HG03025 (cell line): ENCODE measurements around the gene ZNF462.

ENCODE experiments used
- ATAC-seq: cut with Tn5 transposase; IDR thresholded peaks from one replicate; pipeline ENCODE4 v1.9.1; 2021; ENCODE audit warnings: mild to moderate bottlenecking, moderate library complexity; ENCODE audit not compliant: unreplicated experiment, low FRiP score

Gene ZNF462

DNA sequence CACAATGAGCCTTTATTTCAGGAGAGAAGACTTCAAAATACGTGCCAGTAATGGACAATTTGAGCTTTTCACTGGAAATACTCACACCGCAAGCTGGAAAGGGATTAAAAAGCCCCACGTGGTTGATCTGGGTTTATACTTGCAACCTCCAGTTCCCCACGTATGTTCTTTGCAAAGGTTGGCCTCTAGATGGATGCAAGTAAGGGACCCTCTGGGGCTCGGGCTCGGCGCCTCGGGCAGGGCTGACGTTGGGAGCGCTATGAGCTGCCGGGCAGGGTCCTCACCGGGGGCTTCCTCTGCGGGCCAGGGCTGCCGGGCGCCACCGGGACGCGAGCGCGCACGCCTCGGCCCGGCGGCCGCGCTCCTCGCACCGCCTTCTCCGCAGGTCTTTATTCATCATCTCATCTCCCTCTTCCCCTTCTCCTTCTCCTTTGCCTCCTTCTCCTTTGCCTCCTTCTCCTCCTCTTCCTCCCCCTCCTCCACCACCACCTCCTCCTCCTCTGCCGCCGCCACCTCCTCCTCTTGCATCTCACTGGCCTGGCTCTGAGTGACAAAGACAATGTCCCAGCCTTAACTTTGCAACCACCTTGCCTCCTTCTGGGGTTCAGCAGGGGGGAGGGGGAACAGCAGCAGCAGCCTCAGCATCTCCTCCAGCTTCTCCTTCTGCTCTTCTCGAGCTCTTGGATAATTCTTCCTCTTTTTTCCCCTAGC lies 701 bp upstream of the ZNF462 start:
- no peak for ATAC-seq

DNA sequence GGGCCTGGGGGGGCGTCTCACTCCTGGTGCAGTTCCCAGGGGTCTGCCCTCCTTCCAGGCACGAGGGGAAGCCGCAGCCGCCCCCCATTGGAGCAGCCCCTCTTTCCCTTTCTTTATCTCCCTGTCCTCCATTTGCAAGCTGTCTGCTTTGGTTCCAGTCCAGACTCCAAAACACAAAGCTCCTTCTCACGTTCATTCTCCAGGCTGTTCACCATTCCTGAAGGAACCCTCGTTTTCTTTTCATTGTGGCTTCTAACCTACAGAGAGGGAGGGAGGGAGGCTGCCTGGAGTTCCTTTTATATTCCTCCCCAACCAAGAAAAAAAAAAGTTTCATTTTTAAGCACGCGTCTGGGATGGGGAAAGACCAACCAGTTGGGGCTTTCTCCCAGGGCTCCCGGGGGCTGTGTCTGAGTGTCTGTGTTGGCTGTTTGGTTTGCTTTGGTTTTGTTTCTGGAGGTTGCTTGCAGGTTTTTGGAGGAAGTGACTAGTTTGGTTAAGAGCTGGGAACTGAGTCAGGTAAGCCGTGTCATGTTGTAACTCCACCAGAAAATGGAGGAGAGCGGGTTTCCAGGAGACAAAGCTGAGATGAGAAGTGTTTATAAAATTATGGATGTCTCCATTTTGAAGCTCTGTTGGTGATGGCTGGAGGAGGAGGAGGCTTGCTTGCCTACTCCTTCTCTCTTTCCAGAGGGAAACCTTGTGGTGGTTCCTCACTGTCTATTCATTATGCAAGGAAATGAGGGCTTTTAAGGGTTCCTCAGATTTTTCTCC lies 1.6 kb downstream of the ZNF462 start:
- no peak for ATAC-seq

GRCh38 chr9:106866243-106866642 lies 3.3 kb downstream of the ZNF462 start:
- ATAC-seq: no peak

DNA sequence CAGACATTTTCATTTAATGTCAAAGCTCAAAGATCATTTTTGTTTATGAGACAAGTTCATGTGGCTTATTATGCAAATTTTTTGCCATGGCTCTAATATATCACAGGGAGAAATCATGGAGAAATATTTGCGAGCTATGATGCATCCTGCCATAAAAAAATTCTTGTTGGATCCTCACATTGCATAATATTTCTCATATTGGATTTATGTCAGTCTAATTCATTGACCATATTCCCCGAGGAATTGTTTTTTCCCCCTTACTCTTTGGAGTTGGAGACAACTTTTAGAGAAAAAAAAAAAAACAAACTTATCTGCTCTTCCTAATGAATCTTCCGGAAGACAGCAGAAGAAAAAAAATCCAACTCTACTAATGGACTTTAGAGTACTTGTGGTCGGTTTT lies 4.3 kb downstream of the ZNF462 start:
- ATAC-seq: no peak

- no peak for ATAC-seq
These were observed 5.1 kb downstream of the ZNF462 start for GRCh38 chr9:106868087-106868486.

DNA sequence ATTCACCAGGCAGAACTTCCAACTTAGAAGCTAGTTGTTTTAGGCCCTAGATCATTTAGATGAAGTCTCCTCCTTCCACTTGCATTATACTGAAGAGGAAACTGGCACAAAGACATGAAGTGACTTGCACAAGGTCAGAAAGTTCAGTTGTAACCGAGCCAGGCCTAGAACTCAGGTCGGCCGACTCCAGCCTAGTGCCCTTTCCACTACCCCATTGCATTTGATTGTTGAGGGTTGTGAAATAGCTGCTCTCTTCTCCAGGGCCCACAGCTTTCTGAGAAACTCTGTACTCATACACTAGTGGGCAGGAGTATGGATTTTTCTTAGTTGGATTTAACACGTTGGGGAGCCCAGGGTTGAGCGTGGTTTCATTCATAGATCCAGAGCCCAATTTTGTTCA lies 5.6 kb downstream of the ZNF462 start:
- ATAC-seq: no peak

DNA sequence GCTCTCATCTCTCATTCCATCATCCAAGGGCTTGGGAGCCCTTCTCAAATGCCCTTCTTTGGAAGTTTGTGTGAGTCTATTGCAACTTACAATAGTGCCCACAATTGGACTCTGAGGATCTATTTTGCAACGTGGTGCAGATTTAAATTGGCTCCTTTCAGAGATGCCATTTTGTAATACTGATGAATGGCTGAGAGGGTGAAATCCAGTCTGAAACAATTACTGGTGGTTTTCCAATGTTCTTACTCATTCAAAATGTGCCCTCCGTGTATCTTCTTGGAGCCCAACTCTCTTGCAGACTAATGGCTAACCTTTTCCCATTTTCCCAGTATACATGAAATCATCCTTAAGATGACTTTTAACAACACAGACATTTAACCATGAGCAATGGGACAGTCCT lies 6.1 kb downstream of the ZNF462 start:
- ATAC-seq: no peak

DNA sequence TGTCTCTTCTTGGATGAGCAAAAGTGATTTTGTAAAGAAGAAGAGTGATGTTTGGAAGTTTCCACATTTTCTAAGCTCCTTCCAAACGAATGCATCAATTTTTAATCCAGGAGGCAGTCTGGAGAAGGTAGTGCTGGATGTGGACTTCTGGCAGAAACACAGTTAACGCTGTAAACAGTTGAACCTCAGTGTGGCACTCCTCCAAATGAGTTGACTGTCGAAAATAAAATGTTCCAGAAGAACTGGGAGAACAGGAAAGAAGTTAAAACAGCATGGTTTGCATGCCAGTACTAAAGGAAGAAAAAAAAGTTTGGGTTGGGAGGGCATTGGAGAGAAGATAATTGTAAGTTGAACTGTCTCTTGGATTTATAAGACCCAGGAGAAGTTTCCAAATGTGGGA lies 6.5 kb downstream of the ZNF462 start:
- ATAC-seq: no peak

- ATAC-seq: no peak
These were observed 9.7 kb downstream of the ZNF462 start for GRCh38 chr9:106872641-106873040.

GRCh38 chr9:106874031-106874430 lies 11.1 kb downstream of the ZNF462 start:
- ATAC-seq: no peak

DNA sequence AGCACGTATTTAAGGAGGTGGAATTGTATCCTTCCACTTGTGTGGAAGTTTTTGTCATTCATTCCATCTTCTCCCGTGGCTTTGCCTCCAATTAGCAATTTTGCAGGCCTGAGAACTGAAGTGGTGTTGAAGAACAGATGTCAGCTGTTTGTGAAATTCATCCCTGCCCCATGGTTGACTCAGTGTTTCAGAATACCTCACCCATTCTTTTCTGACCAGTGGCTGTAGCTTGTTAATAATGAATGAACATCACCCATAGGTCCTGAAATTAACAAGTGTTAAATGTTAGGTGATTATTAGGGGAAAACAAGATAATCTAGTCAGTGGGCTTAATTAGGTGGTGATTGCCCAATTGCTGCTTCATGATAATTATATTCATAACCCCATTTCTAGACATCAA lies 11.7 kb downstream of the ZNF462 start:
- no peak for ATAC-seq

DNA sequence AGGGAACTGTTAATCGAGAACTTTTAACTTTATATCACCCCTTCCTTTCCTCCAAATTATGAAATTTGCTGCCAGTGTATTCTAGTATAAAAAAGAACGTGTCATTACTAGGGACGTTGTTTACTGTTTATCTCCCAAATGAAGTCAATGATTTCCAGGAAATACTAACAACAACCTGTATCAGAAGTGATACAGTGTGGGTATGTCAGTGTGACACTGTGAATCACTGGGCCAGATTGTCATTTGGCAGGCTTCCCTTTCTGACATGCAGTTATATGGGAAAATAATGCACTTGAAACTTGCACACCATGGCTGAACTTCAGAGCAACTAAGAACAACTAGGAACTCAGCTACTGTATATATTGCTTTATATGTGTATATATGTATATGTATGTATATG lies 12.6 kb downstream of the ZNF462 start:
- ATAC-seq: no peak

GRCh38 chr9:106877345-106877744 lies 14.4 kb downstream of the ZNF462 start:
- no peak for ATAC-seq

GRCh38 chr9:106878081-106878837 lies 15.3 kb downstream of the ZNF462 start:
- no peak for ATAC-seq

- no peak for ATAC-seq
These were observed 16.0 kb downstream of the ZNF462 start for GRCh38 chr9:106878934-106879333.

DNA sequence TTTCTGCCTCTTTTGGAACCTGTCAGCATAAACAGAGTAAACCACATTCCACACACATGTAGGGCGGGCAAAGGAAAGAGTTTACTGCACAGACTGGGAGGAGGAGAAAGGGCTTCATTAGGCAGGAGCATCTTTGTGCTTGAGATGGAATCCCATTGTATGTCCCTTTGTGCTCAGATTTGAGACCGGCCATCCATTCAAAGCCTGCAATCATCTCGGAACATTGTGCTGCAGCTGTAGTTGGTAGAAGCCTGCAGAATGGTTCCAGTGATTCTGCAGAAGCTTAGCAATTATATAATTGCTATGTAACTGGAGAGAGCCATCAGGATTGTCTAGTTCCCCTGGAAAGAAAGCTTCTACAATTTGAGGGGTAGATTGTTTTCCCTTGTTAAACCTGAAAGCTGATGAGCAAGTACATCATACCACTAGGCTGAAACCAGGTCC lies 16.5 kb downstream of the ZNF462 start:
- no peak for ATAC-seq

GRCh38 chr9:106880081-106880480 lies 17.1 kb downstream of the ZNF462 start:
- no peak for ATAC-seq

- ATAC-seq: no peak
These were observed 17.9 kb downstream of the ZNF462 start for GRCh38 chr9:106880863-106881262.

DNA sequence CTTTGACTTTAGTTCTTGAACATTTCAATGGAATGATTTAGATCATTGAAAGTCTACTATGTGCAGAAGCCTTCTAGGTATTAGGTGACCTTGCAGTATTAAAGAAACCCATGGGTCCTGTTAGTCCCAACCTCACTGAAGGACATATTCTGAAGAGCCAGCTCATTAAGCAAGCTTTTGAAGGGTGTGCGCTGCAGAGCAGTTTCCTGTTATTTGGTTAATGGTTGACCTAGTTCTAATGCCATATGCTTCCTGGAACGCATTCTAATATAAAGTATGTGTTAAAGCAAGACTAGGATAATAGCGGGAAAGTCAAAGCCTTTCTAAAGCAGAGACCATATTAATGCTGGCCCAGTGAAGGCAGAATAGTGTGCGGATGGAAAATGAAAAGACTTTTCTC lies 20.1 kb downstream of the ZNF462 start:
- no peak for ATAC-seq

- no peak for ATAC-seq
These were observed 20.7 kb downstream of the ZNF462 start for GRCh38 chr9:106883626-106884190.

DNA sequence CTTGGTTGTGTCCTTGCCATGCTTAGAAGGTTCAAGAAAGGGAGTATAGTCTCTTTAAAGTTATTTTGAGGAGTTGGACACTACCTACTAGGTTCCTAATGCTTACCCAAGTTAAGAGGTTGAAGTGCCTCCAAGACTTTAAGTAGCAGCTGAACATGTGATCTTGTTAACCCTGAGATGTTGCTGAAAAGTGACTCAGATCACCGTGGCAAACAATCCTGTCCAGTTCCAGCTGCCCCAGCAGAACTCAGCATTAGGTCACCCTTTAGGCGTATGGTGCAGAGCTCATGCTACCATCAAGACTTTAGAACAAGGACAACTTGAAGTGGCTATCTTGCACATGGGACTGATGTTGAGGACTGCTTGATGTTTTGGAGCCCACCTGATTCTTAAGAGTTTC lies 22.5 kb downstream of the ZNF462 start:
- ATAC-seq: no peak
